ENCODE measurements around the gene C14orf119. TPM values are rescaled to one million over a fixed set of nuclear protein-coding genes. Genes with fewer than 3 reads are reported as not detected.
A peak's percentile ranks its signal among the peaks of the same experiment; 100 is the strongest.

C14orf119 gene
- total and polyA plus RNA-seq, 7 experiments from 2014 or later, result 6.0 to 169 (median 45.0) TPM

GRCh38 chr14:23114120-23114458, 18.8 kb downstream of the C14orf119 start:
- no peak for DNase-seq
- Mint-ChIP-seq H3K27ac (peak overlapping the region in 5 of 9 donors; percentile 8 to 68 (median 30)), H3K36me3 (no peaks in the 10 kb centered on the region), H3K27me3 (peaks cover 0 to 9% (median 0%) of the 10 kb centered on the region in 5 donors), H3K9me3 (no peaks in the 10 kb centered on the region), H3K4me3 (no peak overlapping the region), H3K4me1 (peaks cover 9 to 46% (median 24%) of the 10 kb centered on the region in 7 donors)
- no peak overlapping the region for H3K27ac ChIP-seq (ENCODE audit: low read depth, low read length)
- H3K9me3 ChIP-seq (ENCODE audit: control insufficient read depth in 2 of 3, low read length in 3 of 3), result no peaks in the 10 kb centered on the region
- ChIA-PET CTCF (interaction anchor here (0.7 kb wide), 1 partner anchor 45 kb away, joined by 3 read pairs; no protein-coding TSS in a partner anchor), POLR2A (no interaction called here)
- intact Hi-C loops (cut with micrococcal nuclease), result no loop called here
- H3K4me1 ChIP-seq (ENCODE audit: control insufficient read depth in 2 of 2, insufficient read depth in 2 of 2, low read length in 2 of 2), result peaks cover 0 to 16% of the 10 kb centered on the region in 2 donors
- no peak for ATAC-seq
- no peaks in the 10 kb centered on the region for H3K27me3 ChIP-seq (ENCODE audit: control insufficient read depth in 2 of 2, insufficient read depth in 2 of 2, low read length in 2 of 2)
- no peak overlapping the region for H3K4me3 ChIP-seq (ENCODE audit: low read length)
- no peaks in the 10 kb centered on the region for H3K36me3 ChIP-seq (ENCODE audit: control insufficient read depth in 2 of 3, insufficient read depth in 3 of 3, low read length in 3 of 3)

- POLR2A ChIA-PET, result no interaction called here
- no peaks in the 10 kb centered on the region for H3K9me3 Mint-ChIP-seq
- CTCF ChIA-PET, result no interaction called here
- Histone ChIP-seq H3K9me3 (ENCODE audit: control insufficient read depth in 2 of 3, low read length in 3 of 3) (no peaks in the 10 kb centered on the region), H3K4me3 (ENCODE audit: low read length) (no peak overlapping the region), H3K4me1 (ENCODE audit: control insufficient read depth in 2 of 2, insufficient read depth in 2 of 2, low read length in 2 of 2) (peaks cover 5 to 21% of the 10 kb centered on the region in 2 donors), H3K27ac (ENCODE audit: low read depth, low read length) (no peak overlapping the region), H3K27me3 (ENCODE audit: control insufficient read depth in 2 of 2, insufficient read depth in 2 of 2, low read length in 2 of 2) (no peaks in the 10 kb centered on the region), H3K36me3 (ENCODE audit: control insufficient read depth in 2 of 3, insufficient read depth in 3 of 3, low read length in 3 of 3) (no peaks in the 10 kb centered on the region)
- no peaks in the 10 kb centered on the region for H3K36me3 Mint-ChIP-seq
- H3K4me1 Mint-ChIP-seq, result peaks cover 15 to 52% (median 29%) of the 10 kb centered on the region in 7 donors
- DNase-seq (no peak), ATAC-seq (no peak)
- H3K27me3 Mint-ChIP-seq, result peaks cover 0 to 7% (median 0%) of the 10 kb centered on the region in 5 donors
- intact Hi-C loops (cut with micrococcal nuclease), result no loop called here
- no peak overlapping the region for H3K4me3 Mint-ChIP-seq
- H3K27ac Mint-ChIP-seq, result peak overlapping the region in 7 of 9 donors; percentile 8 to 74 (median 38)
These were observed 19.3 kb downstream of the C14orf119 start for GRCh38 chr14:23114669-23115038.

- ChIA-PET CTCF (no interaction called here), POLR2A (no interaction called here)
- H3K36me3 Mint-ChIP-seq, result no peaks in the 10 kb centered on the region
- H3K4me1 Mint-ChIP-seq, result peaks cover 20 to 57% (median 35%) of the 10 kb centered on the region in 7 donors
- ATAC-seq, result no peak
- intact Hi-C loops (cut with micrococcal nuclease), result no loop called here
- H3K27me3 Mint-ChIP-seq, result peaks cover 0 to 7% (median 0%) of the 10 kb centered on the region in 5 donors
- Histone ChIP-seq H3K4me3 (ENCODE audit: low read length) (no peak overlapping the region), H3K9me3 (ENCODE audit: control insufficient read depth in 2 of 3, low read length in 3 of 3) (no peaks in the 10 kb centered on the region), H3K27ac (ENCODE audit: low read depth, low read length) (no peak overlapping the region), H3K4me1 (ENCODE audit: control insufficient read depth in 2 of 2, insufficient read depth in 2 of 2, low read length in 2 of 2) (peaks cover 9 to 26% of the 10 kb centered on the region in 2 donors), H3K27me3 (ENCODE audit: control insufficient read depth in 2 of 2, insufficient read depth in 2 of 2, low read length in 2 of 2) (no peaks in the 10 kb centered on the region), H3K36me3 (ENCODE audit: control insufficient read depth in 2 of 3, insufficient read depth in 3 of 3, low read length in 3 of 3) (no peaks in the 10 kb centered on the region)
- peak overlapping the region in 6 of 9 donors; percentile 8 to 94 (median 55) for H3K27ac Mint-ChIP-seq
- no peaks in the 10 kb centered on the region for H3K9me3 Mint-ChIP-seq
- DNase-seq, result no peak
- H3K4me3 Mint-ChIP-seq, result no peak overlapping the region
These were observed 19.9 kb downstream of the C14orf119 start for GRCh38 chr14:23115039-23115731.

- CTCF ChIA-PET, result interaction anchor here (1.0 to 1.1 kb wide), 2 partner anchors 71 to 75 kb away, joined by 3 read pairs; no protein-coding TSS in a partner anchor
These were observed 20.6 kb downstream of the C14orf119 start for GRCh38 chr14:23115918-23116317.

GRCh38 chr14:23117371-23118020, 22.2 kb downstream of the C14orf119 start:
- Mint-ChIP-seq H3K27me3 (peaks cover 0 to 7% (median 0%) of the 10 kb centered on the region in 5 donors), H3K4me3 (peak overlapping the region in 4 of 10 donors; percentile 57 to 81 (median 72)), H3K4me1 (peaks cover 34 to 77% (median 48%) of the 10 kb centered on the region in 7 donors), H3K36me3 (no peaks in the 10 kb centered on the region), H3K9me3 (no peaks in the 10 kb centered on the region), H3K27ac (peak overlapping the region in 8 of 9 donors; percentile 91 to 99 (median 96))
- ATAC-seq, result no peak
- intact Hi-C loops (cut with micrococcal nuclease), result no loop called here
- no peaks in the 10 kb centered on the region for H3K9me3 ChIP-seq (ENCODE audit: control insufficient read depth in 2 of 3, low read length in 3 of 3)
- peaks cover 21 to 41% of the 10 kb centered on the region in 2 donors for H3K4me1 ChIP-seq (ENCODE audit: control insufficient read depth in 2 of 2, insufficient read depth in 2 of 2, low read length in 2 of 2)
- POLR2A ChIA-PET, result interaction anchor here (0.6 to 6.3 kb wide), 6 partner anchors 18 to 435 kb away, joined by 3 to 75 read pairs (median 4); partner anchors contain the start of genes ACIN1 and C14orf119
- CTCF ChIA-PET, result interaction anchor here (0.9 to 9.6 kb wide), 2 partner anchors 32 to 68 kb away, joined by 3 to 250 read pairs; partner anchors contain the start of gene SLC7A8
- no peaks in the 10 kb centered on the region for H3K27me3 ChIP-seq (ENCODE audit: control insufficient read depth in 2 of 2, insufficient read depth in 2 of 2, low read length in 2 of 2)
- no peak overlapping the region for H3K4me3 ChIP-seq (ENCODE audit: low read length)
- no peaks in the 10 kb centered on the region for H3K36me3 ChIP-seq (ENCODE audit: control insufficient read depth in 2 of 3, insufficient read depth in 3 of 3, low read length in 3 of 3)
- H3K27ac ChIP-seq (ENCODE audit: low read depth, low read length), result peak overlapping the region; percentile 71
- DNase-seq, result no peak

More at GRCh38 chr14:23115918-23116317, 20.6 kb downstream of the C14orf119 start:
- Histone ChIP-seq H3K36me3 (ENCODE audit: control insufficient read depth in 2 of 3, insufficient read depth in 3 of 3, low read length in 3 of 3) (no peaks in the 10 kb centered on the region), H3K9me3 (ENCODE audit: control insufficient read depth in 2 of 3, low read length in 3 of 3) (no peaks in the 10 kb centered on the region), H3K27me3 (ENCODE audit: control insufficient read depth in 2 of 2, insufficient read depth in 2 of 2, low read length in 2 of 2) (no peaks in the 10 kb centered on the region), H3K4me1 (ENCODE audit: control insufficient read depth in 2 of 2, insufficient read depth in 2 of 2, low read length in 2 of 2) (peaks cover 16 to 34% of the 10 kb centered on the region in 2 donors), H3K27ac (ENCODE audit: low read depth, low read length) (no peak overlapping the region), H3K4me3 (ENCODE audit: low read length) (no peak overlapping the region)
- intact Hi-C loops (cut with micrococcal nuclease), result no loop called here
- POLR2A ChIA-PET, result interaction anchor here (6.3 kb wide), 1 partner anchor 20 kb away, joined by 75 read pairs; the partner anchor contains the start of genes ACIN1 and C14orf119
- H3K27me3 Mint-ChIP-seq, result peaks cover 0 to 7% (median 0%) of the 10 kb centered on the region in 5 donors
- no peaks in the 10 kb centered on the region for H3K9me3 Mint-ChIP-seq
- H3K4me3 Mint-ChIP-seq, result no peak overlapping the region
- H3K27ac Mint-ChIP-seq, result peak overlapping the region in 8 of 9 donors; percentile 56 to 99 (median 86)
- no peaks in the 10 kb centered on the region for H3K36me3 Mint-ChIP-seq
- H3K4me1 Mint-ChIP-seq, result peaks cover 27 to 64% (median 42%) of the 10 kb centered on the region in 7 donors
- DNase-seq (no peak), ATAC-seq (no peak)

- H3K36me3 ChIP-seq (ENCODE audit: control insufficient read depth in 2 of 3, insufficient read depth in 3 of 3, low read length in 3 of 3), result no peaks in the 10 kb centered on the region
- Mint-ChIP-seq H3K27me3 (peaks cover 0 to 7% (median 0%) of the 10 kb centered on the region in 5 donors), H3K4me3 (peak within 1 kb of the TSS; percentile 63 to 87 (median 74)), H3K36me3 (no peaks in the 10 kb centered on the region), H3K4me1 (peaks cover 33 to 77% (median 48%) of the 10 kb centered on the region in 7 donors), H3K27ac (peak within 1 kb of the TSS; percentile 90 to 99 (median 96)), H3K9me3 (peaks cover 0 to under 1% (median 0%) of the 10 kb centered on the region in 11 donors)
- H3K4me3 ChIP-seq (ENCODE audit: low read length), result peak within 1 kb of the TSS; percentile 53
- ATAC-seq, result peak; percentile 37
- DNase-seq, result no peak
- CTCF ChIA-PET, result interaction anchor here (0.6 to 9.6 kb wide), 8 partner anchors 10 to 261 kb away, joined by 3 to 250 read pairs (median 16); partner anchors contain the start of genes ACIN1, C14orf119 and SLC7A8
- no peaks in the 10 kb centered on the region for H3K27me3 ChIP-seq (ENCODE audit: control insufficient read depth in 2 of 2, insufficient read depth in 2 of 2, low read length in 2 of 2)
- POLR2A ChIA-PET, result interaction anchor here (1.0 to 6.3 kb wide), 8 partner anchors 23 to 202 kb away, joined by 3 to 75 read pairs (median 11); partner anchors contain the start of genes ACIN1, C14orf119, PABPN1 and PPP1R3E
- intact Hi-C loops (cut with micrococcal nuclease), result no loop called here
- no peaks in the 10 kb centered on the region for H3K9me3 ChIP-seq (ENCODE audit: control insufficient read depth in 2 of 3, low read length in 3 of 3)
- H3K4me1 ChIP-seq (ENCODE audit: control insufficient read depth in 2 of 2, insufficient read depth in 2 of 2, low read length in 2 of 2), result peaks cover 21 to 41% of the 10 kb centered on the region in 2 donors
- H3K27ac ChIP-seq (ENCODE audit: low read depth, low read length), result peak within 1 kb of the TSS; percentile 71
These were observed 23.4 kb downstream of the C14orf119 start, which contains the start of gene CEBPE for GRCh38 chr14:23118506-23119362. TSS of gene CEBPE (minus strand) at chr14:23119255. CDS start at chr14:23119091, 164 bp downstream.
